Mucosa of descending colon (tissue), 3 donors: ENCODE measurements around the gene C5orf58. TPM values are rescaled to one million over a fixed set of nuclear protein-coding genes. Genes with fewer than 3 reads are reported as not detected.
A peak's percentile ranks its signal among the peaks of the same experiment; 100 is the strongest.

ENCODE experiments used
- ATAC-seq: fragments of 200-7000 bp; cut with Tn5 transposase; one replicate; pipeline ENCODE4 v1.9.1; 2020; ENCODE audit warnings: mild to moderate bottlenecking, moderate library complexity
- DNase-seq, 3 donors: peaks; one replicate each; pipeline ENCODE4 v3.0.0-alpha.2; 2020
- H3K36me3 ChIP-seq: fragments of 200-600 bp; one replicate; pipeline ENCODE4 v1.8.0; 2021; ENCODE audit warnings: low read depth, mild to moderate bottlenecking
- H3K4me1 ChIP-seq: fragments of 200-600 bp; one replicate; pipeline ENCODE4 v1.8.0; 2021; ENCODE audit warnings: low read depth, mild to moderate bottlenecking
- H3K4me3 ChIP-seq: fragments of 200-600 bp; one replicate; pipeline ENCODE4 v1.8.0; 2021; ENCODE audit warnings: mild to moderate bottlenecking
- H3K9me3 ChIP-seq: fragments of 200-600 bp; one replicate; pipeline ENCODE4 v1.8.0; 2021; ENCODE audit warnings: mild to moderate bottlenecking
- intact Hi-C, 2 donors: fragments of 100-400 bp; cut with DNase I in 1 of 2; cut with micrococcal nuclease in 1 of 2; formaldehyde crosslinking; loops; one replicate each; pipeline versions ENCODE4 v1.11.0 to v1.11.1; 2022; cut with DNase I, micrococcal nuclease
- total RNA-seq, 3 donors: library from RNA; stranded (reverse); fragmentation: NEBNext Ultra II Directional in 2 of 3; extraction: Animal tissue kit (Norgen Biotek cat#: 25700) in 2 of 3; gene quantifications; one replicate each; pipeline versions ENCODE4 v1.2.1 to v1.2.4, GENCODE V29; 2021 to 2023
- TF ChIP-seq, protein P1 (sequence below): fragments of 200-600 bp; IDR thresholded peaks from one replicate; pipeline ENCODE4 v1.8.0; 2022; ENCODE audit warnings: antibody characterized with exemption, mild to moderate bottlenecking
- donor health status: DM: no; HTN: no; CAD: no; lungs with moderate emphysema.
- donor health status: DM: no; HTN: no; CAD: no.
- donor health status: DM: no; HTN: yes; CAD: no.

The C5orf58 gene
- total RNA-seq, 3 donors from 2014 or later, result not detected

DNA sequence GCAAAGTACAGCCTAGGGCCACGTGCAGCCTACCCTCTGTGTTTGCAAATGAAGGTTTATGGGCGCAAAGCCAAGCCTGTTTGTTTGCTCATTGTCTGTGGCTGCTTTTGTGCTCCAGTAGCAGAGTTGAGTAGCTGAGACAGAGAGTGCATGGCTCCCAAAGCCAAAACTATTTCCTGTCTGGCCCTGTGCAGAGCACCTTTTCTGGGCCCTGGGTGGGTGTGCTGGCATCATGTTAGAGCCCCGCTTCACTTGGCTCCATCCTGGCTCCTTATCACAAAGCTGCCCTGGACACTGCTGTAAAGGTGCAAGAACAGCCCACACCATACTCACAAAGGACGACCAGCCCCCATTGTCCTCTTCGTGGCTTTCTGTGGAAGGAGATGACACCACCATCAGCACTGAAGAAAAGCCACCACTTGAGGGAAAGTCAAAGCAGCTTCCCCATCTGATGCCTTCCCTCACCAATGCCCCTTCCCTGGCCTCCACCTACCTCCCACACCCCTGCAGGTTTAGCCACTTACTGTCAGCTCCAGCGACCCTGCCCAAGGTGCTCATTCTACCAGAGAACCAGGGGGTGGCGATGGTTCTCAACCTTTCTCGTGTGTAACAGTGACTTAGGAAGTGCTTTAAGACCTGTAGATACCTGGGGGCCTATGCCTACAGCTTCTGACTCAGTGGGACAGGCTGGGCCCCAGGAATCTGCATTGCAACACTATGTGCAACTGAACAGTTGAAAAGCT lies 41.4 kb downstream of the C5orf58 start:
- TF ChIP-seq, protein P1, sequence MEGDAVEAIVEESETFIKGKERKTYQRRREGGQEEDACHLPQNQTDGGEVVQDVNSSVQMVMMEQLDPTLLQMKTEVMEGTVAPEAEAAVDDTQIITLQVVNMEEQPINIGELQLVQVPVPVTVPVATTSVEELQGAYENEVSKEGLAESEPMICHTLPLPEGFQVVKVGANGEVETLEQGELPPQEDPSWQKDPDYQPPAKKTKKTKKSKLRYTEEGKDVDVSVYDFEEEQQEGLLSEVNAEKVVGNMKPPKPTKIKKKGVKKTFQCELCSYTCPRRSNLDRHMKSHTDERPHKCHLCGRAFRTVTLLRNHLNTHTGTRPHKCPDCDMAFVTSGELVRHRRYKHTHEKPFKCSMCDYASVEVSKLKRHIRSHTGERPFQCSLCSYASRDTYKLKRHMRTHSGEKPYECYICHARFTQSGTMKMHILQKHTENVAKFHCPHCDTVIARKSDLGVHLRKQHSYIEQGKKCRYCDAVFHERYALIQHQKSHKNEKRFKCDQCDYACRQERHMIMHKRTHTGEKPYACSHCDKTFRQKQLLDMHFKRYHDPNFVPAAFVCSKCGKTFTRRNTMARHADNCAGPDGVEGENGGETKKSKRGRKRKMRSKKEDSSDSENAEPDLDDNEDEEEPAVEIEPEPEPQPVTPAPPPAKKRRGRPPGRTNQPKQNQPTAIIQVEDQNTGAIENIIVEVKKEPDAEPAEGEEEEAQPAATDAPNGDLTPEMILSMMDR, result no peak
- DNase-seq (no peak), ATAC-seq (peak; percentile 37)
- intact Hi-C loops, result loop anchor here (10.0 kb wide), 2 partner anchors 61 to 151 kb away; no protein-coding TSS in a partner anchor
- Histone ChIP-seq H3K9me3 (no peaks in the 10 kb centered on the region), H3K36me3 (no peaks in the 10 kb centered on the region), H3K4me3 (no peak overlapping the region), H3K4me1 (peaks cover 2% of the 10 kb centered on the region)

DNA sequence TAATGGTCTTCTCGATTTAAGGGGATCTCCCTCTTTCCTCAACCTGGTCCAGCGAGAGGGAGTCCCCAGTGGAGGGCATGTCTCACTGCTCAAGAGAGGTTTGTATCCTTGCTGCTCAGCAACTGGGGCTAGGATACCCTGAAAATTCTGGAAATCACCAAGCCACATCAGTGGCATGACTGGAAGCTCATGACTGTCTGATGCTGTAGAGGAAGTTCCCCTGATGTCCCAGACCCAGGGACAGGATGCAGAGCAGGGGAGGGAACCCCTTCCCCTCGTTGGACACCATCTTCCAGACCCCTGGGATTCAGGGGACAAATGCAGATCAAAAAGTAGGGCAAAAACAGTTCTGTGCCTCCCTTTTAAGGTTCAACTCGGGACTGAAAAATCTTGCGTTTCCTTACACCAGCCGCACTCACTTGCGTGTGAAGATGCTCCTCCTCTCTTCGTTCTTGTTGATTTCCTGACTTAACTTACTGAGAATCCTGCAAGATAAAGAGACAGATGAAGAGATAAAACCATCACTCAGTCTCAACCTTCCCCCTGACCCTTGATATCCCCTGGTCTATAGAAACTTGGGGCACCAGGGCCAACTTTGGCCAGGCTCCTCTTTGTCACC lies 42.7 kb downstream of the C5orf58 start:
- intact Hi-C loops, result loop anchor here (10.0 kb wide), 2 partner anchors 59 to 149 kb away; no protein-coding TSS in a partner anchor
- DNase-seq (no peak), ATAC-seq (no peak)
- no peaks in the 10 kb centered on the region for H3K36me3 ChIP-seq
- peaks cover 2% of the 10 kb centered on the region for H3K4me1 ChIP-seq
- no peaks in the 10 kb centered on the region for H3K9me3 ChIP-seq
- H3K4me3 ChIP-seq, result no peak overlapping the region
- TF ChIP-seq, protein P1, result no peak

DNA sequence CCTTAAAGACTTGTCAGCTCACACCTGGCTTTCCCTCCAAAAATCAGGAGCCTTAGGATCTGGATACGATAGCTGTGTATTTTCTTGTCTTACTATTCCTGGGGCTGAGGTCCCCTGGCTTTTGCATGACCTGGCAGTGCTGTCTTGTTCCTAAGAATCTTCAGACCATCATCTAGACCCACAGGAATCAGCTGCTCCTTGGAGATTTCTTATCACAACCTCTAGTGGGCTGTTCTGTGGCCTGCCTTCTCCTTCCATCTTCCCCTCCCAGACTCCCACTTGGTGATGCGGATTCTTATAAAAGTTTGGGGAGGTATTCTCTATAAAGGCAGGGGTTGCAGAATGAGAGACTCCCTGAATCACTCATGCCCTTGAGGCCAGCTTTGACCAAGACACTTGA lies 43.4 kb downstream of the C5orf58 start:
- DNase-seq, result no peak
- Histone ChIP-seq H3K9me3 (no peaks in the 10 kb centered on the region), H3K4me1 (peaks cover 2% of the 10 kb centered on the region), H3K36me3 (no peaks in the 10 kb centered on the region), H3K4me3 (no peak overlapping the region)
- no peak for ATAC-seq
- intact Hi-C loops, result loop anchor here (10.0 kb wide), 2 partner anchors 59 to 149 kb away; no protein-coding TSS in a partner anchor
- TF ChIP-seq, protein P1, result no peak

DNA sequence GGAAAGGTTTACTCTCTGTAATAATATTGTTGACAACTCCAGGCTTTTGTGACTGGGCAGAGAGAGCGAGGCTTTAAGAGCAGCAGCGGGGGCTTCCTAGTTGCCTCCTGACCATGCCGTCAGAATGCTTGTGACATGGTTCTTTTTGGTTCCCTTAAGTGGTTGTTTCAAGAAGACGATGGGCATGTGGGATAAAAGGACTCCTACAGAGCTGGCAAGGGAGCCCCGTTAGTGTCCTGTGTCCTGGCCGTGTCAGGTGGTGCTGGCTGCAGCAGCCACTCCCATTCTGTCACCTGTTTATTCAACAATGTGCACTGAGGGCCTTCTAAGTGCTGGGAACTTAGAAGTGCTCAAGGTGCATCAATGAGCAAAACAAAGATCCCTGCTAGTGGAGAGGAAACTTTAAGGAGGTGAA lies 45.1 kb downstream of the C5orf58 start:
- no peak for ATAC-seq
- Histone ChIP-seq H3K4me1 (peaks cover 7% of the 10 kb centered on the region), H3K36me3 (no peaks in the 10 kb centered on the region), H3K4me3 (no peak overlapping the region), H3K9me3 (no peaks in the 10 kb centered on the region)
- TF ChIP-seq, protein P1, result no peak
- intact Hi-C loops, result loop anchor here (10.0 kb wide), 2 partner anchors 57 to 147 kb away; no protein-coding TSS in a partner anchor
- DNase-seq, result no peak

DNA sequence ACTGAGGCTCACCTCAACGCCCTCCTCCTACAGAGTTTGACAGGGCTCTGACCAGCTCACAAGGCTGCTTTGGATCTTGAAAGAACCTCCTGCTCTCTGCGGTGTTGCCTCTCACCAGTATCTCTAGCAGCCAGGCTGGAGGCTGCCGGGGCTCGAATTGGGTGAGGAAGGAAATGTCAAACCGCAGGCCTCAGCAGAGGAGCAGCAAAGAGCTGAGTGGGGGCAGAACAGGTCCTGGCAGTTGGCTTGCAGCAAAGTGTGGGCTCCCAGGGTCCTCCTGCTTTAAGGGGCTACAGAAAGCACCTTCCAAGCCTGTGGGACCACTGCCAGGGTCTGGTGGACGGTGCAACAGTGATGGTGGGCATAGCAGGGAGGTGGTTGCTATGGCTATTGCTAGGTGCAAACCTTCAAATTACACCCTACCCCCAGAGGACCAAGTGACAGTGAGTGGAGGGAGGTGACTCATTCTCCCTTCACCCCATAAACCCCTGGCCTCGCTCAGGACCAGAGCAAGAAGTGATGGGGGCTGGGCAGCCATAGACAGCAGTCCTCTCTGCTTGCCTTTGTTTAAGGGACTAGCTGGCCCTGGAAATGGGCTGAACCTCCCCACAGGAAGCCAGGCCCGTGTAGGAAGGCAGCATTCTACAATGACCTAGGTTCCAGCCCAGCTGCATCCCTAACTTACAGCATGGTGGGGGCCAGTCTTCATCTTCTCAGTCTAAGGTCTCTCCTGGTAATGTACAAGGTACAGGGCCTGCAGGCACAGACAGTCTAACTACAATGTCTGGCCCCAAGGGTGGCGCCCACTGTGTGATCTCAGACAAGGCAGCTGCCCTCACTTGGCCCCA lies 46.0 kb downstream of the C5orf58 start:
- no peaks in the 10 kb centered on the region for H3K9me3 ChIP-seq
- H3K4me1 ChIP-seq, result peaks cover 7% of the 10 kb centered on the region
- DNase-seq (peak; percentile 57 to 87 (median 70)), ATAC-seq (peak; percentile 83)
- TF ChIP-seq, protein P1, result no peak
- no peaks in the 10 kb centered on the region for H3K36me3 ChIP-seq
- no peak overlapping the region for H3K4me3 ChIP-seq
- intact Hi-C loops, result loop anchor here (10.0 kb wide), 2 partner anchors 56 to 146 kb away; no protein-coding TSS in a partner anchor
